Neural progenitor cell (in vitro differentiated cells): ENCODE measurements around the gene PDRG1. TPM values are rescaled to one million over a fixed set of nuclear protein-coding genes. Genes with fewer than 3 reads are reported as not detected.

Experiments
- DNase-seq: peaks from one replicate; pipeline ENCODE4 v3.0.0-alpha.2; 2016; ENCODE audit warnings: low spot score
- H2AFZ ChIP-seq: fragments of 200-600 bp; sonication (generic); replicated peaks from 2 replicates; pipeline ENCODE4 v1.6.1; 2016; ENCODE audit warnings: antibody characterized with exemption
- H3F3A ChIP-seq: fragments of 200-600 bp; sonication (generic); 2 replicates; pipeline ENCODE4 v1.6.1; 2016; ENCODE audit warnings: antibody characterized with exemption, low read depth
- H3K27ac ChIP-seq: fragments of 200-600 bp; sonication (generic); 2 replicates; pipeline ENCODE4 v1.5.1; 2016; ENCODE audit warnings: mild to moderate bottlenecking
- H3K27me3 ChIP-seq: fragments of 200-600 bp; sonication (generic); 2 replicates; pipeline ENCODE4 v1.6.1; 2016; ENCODE audit warnings: mild to moderate bottlenecking, moderate library complexity
- H3K36me3 ChIP-seq: fragments of 200-600 bp; sonication (generic); 2 replicates; pipeline ENCODE4 v1.5.1; 2016
- H3K4me1 ChIP-seq: fragments of 200-600 bp; sonication (generic); 2 replicates; pipeline ENCODE4 v1.6.1; 2016; ENCODE audit warnings: mixed run types
- H3K4me2 ChIP-seq: fragments of 200-600 bp; sonication (generic); 2 replicates; pipeline ENCODE4 v1.6.1; 2016
- H3K4me3 ChIP-seq: fragments of 200-600 bp; sonication (generic); 2 replicates; pipeline ENCODE4 v1.5.1; 2016
- H3K79me2 ChIP-seq: fragments of 200-600 bp; sonication (generic); 2 replicates; pipeline ENCODE4 v1.6.1; 2016; ENCODE audit warnings: low read depth
- H3K9ac ChIP-seq: fragments of 200-600 bp; sonication (generic); 2 replicates; pipeline ENCODE4 v1.6.1; 2016
- H3K9me3 ChIP-seq: fragments of 200-600 bp; sonication (generic); 2 replicates; pipeline ENCODE4 v1.5.1; 2016; ENCODE audit warnings: low read depth
- H4K20me1 ChIP-seq: fragments of 200-600 bp; sonication (generic); 2 replicates; pipeline ENCODE4 v1.6.1; 2016; ENCODE audit warnings: low read depth
- H3K27ac Mint-ChIP-seq: 3 replicates; pipeline ENCODE4 v1.8.0; 2021; ENCODE audit warnings: mixed read lengths
- H3K27me3 Mint-ChIP-seq: 2 replicates; pipeline ENCODE4 v1.8.0; 2022; ENCODE audit warnings: low read depth, mild to moderate bottlenecking, inconsistent platforms, moderate library complexity, mixed read lengths; ENCODE audit not compliant: insufficient read depth
- H3K36me3 Mint-ChIP-seq: 3 replicates; pipeline ENCODE4 v1.8.0; 2021; ENCODE audit warnings: mixed read lengths
- H3K4me1 Mint-ChIP-seq: 3 replicates; pipeline ENCODE4 v1.8.0; 2021; ENCODE audit warnings: mixed read lengths
- H3K4me3 Mint-ChIP-seq: 3 replicates; pipeline ENCODE4 v1.8.0; 2021; ENCODE audit warnings: mild to moderate bottlenecking, moderate library complexity, mixed read lengths
- H3K9me3 Mint-ChIP-seq: 3 replicates; pipeline ENCODE4 v1.8.0; 2020; ENCODE audit warnings: mixed read lengths
- EZH2 ChIP-seq: fragments of 200-600 bp; sonication (generic); IDR thresholded peaks from 2 replicates; pipeline ENCODE4 v1.6.1; 2017; ENCODE audit warnings: antibody characterized with exemption, mild to moderate bottlenecking, moderate library complexity
- EZH2phosphoT487 ChIP-seq: fragments of 200-600 bp; sonication (generic); IDR thresholded peaks from 2 replicates; pipeline ENCODE4 v1.6.1; 2017; ENCODE audit warnings: antibody characterized with exemption
- total RNA-seq: library from RNA; depleted of rRNA; stranded (reverse); fragments of >200 nt; gene quantifications from 2 replicates; pipeline ENCODE4 v1.2.3, GENCODE V29; 2015; ENCODE audit warnings: low replicate concordance
- TF ChIP-seq, protein P1 (sequence below): fragments of 200-600 bp; sonication (generic); IDR thresholded peaks from 2 replicates; pipeline ENCODE4 v1.5.1; 2017; ENCODE audit warnings: antibody characterized with exemption, mild to moderate bottlenecking

Gene PDRG1
- total RNA-seq, 1 donor from 2014 or later = 11.1 TPM

DNA sequence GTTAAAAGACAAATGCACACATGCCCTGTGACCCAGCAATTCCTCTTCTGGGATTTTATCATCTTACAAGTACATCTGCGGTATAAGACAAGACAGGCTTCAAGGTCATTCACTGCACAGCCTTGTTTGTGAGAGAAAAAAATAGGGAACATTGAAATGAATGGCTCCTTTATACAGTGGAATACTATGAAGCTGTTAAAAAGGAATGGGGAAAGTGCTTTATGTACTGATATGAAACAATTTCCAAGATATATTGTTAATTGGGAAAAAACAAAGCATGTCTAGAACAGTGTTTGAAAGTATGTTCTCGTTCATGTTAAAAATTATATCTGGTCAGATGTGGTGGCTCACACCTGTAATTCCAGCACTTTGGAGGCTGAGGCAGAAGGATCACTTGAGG, 25.4 kb downstream of the PDRG1 start:
- H3K36me3 Mint-ChIP-seq = no peaks in the 10 kb centered on the region
- H3K4me3 ChIP-seq = no peak overlapping the region
- no peaks in the 10 kb centered on the region for H3K9me3 Mint-ChIP-seq

DNA sequence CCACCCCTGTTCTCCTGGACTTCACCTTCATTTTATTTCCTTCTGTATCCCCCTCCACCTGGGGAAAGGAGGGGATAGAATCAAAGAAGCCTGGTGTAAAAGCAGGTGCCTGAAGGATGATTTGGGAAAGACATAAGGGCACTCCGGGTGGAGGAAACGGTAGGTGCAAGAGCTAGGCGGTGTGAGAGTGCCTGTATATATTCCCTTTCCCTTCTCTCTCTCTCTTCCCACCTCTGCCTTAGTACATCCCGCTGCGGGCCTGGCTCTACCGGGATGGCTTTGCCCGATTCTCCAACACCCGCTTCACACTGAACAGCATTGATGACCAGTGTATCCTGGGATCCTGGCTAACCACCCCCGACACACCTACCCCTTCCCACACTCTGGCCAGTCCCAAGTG, 26.2 kb downstream of the PDRG1 start:
- Mint-ChIP-seq H3K4me1 (peaks cover 12% of the 10 kb centered on the region), H3K27ac (no peak overlapping the region), H3K27me3 (peaks cover 5% of the 10 kb centered on the region), H3K36me3 (no peaks in the 10 kb centered on the region), H3K4me3 (no peak overlapping the region), H3K9me3 (peaks cover 2% of the 10 kb centered on the region)
- Histone ChIP-seq H3K27me3 (no peaks in the 10 kb centered on the region), H3K79me2 (no peaks in the 10 kb centered on the region), H3K4me2 (no peak overlapping the region), H4K20me1 (no peaks in the 10 kb centered on the region), H3K9me3 (no peaks in the 10 kb centered on the region), H3K9ac (no peak overlapping the region), H3K27ac (no peak overlapping the region), H3F3A (peaks cover 3% of the 10 kb centered on the region), H3K4me3 (no peak overlapping the region), H3K4me1 (peaks cover 8% of the 10 kb centered on the region), H2AFZ (no peak overlapping the region), H3K36me3 (no peaks in the 10 kb centered on the region)
- no peak for DNase-seq
- TF ChIP-seq, protein P1, sequence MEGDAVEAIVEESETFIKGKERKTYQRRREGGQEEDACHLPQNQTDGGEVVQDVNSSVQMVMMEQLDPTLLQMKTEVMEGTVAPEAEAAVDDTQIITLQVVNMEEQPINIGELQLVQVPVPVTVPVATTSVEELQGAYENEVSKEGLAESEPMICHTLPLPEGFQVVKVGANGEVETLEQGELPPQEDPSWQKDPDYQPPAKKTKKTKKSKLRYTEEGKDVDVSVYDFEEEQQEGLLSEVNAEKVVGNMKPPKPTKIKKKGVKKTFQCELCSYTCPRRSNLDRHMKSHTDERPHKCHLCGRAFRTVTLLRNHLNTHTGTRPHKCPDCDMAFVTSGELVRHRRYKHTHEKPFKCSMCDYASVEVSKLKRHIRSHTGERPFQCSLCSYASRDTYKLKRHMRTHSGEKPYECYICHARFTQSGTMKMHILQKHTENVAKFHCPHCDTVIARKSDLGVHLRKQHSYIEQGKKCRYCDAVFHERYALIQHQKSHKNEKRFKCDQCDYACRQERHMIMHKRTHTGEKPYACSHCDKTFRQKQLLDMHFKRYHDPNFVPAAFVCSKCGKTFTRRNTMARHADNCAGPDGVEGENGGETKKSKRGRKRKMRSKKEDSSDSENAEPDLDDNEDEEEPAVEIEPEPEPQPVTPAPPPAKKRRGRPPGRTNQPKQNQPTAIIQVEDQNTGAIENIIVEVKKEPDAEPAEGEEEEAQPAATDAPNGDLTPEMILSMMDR = no peak
- TF ChIP-seq EZH2 (no peak), EZH2phosphoT487 (no peak)

More for the DNA sequence above, 25.4 kb downstream of the PDRG1 start:
- no peaks in the 10 kb centered on the region for H3K27me3 ChIP-seq
- no peaks in the 10 kb centered on the region for H4K20me1 ChIP-seq
- no peak overlapping the region for H3K27ac Mint-ChIP-seq
- no peak for TF ChIP-seq EZH2
- TF ChIP-seq EZH2phosphoT487 = no peak
- TF ChIP-seq, protein P1 = no peak
- H3K27ac ChIP-seq = no peak overlapping the region
- no peak overlapping the region for H2AFZ ChIP-seq
- no peak for DNase-seq
- no peaks in the 10 kb centered on the region for H3K9me3 ChIP-seq
- no peak overlapping the region for H3K4me2 ChIP-seq
- H3K4me3 Mint-ChIP-seq = no peak overlapping the region
- H3K4me1 Mint-ChIP-seq = peaks cover 12% of the 10 kb centered on the region
- no peaks in the 10 kb centered on the region for H3K79me2 ChIP-seq
- H3K4me1 ChIP-seq = peaks cover 8% of the 10 kb centered on the region
- peaks cover 4% of the 10 kb centered on the region for H3K27me3 Mint-ChIP-seq
- peaks cover 3% of the 10 kb centered on the region for H3F3A ChIP-seq
- no peaks in the 10 kb centered on the region for H3K36me3 ChIP-seq
- H3K9ac ChIP-seq = no peak overlapping the region

DNA sequence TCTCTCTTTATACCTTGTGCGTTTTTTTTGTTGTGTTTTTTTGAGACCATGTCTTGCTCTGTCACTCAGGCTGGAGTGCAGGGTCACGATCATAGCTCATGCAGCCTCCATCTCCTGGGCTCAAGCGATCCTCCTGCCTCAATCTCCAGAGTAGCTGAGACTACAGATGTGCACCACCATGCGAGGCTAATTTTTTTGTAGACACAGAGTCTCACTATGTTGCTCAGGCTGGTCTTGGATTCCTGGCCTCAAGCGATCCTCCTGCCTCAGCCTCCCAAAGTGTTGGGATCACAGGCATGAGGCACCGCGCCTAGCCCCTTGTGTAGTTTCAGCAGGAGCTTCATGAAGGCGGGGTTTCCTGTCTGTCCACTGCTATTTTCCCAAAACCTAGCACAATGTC, 27.3 kb downstream of the PDRG1 start:
- no peak overlapping the region for H3K4me3 ChIP-seq
- H3K4me3 Mint-ChIP-seq = no peak overlapping the region
- no peak overlapping the region for H2AFZ ChIP-seq
- peaks cover 2% of the 10 kb centered on the region for H3K9me3 Mint-ChIP-seq
- H3F3A ChIP-seq = peaks cover 3% of the 10 kb centered on the region
- no peak for DNase-seq
- H3K9ac ChIP-seq = no peak overlapping the region
- H3K9me3 ChIP-seq = no peaks in the 10 kb centered on the region
- H4K20me1 ChIP-seq = no peaks in the 10 kb centered on the region
- no peak overlapping the region for H3K4me2 ChIP-seq
- no peaks in the 10 kb centered on the region for H3K36me3 ChIP-seq
- H3K4me1 ChIP-seq = peaks cover 8% of the 10 kb centered on the region
- TF ChIP-seq EZH2 (no peak), EZH2phosphoT487 (no peak)
- TF ChIP-seq, protein P1 = no peak
- no peaks in the 10 kb centered on the region for H3K79me2 ChIP-seq
- H3K27ac Mint-ChIP-seq = no peak overlapping the region
- peaks cover 17% of the 10 kb centered on the region for H3K4me1 Mint-ChIP-seq
- peaks cover 11% of the 10 kb centered on the region for H3K27me3 Mint-ChIP-seq
- H3K27me3 ChIP-seq = no peaks in the 10 kb centered on the region
- no peaks in the 10 kb centered on the region for H3K36me3 Mint-ChIP-seq
- H3K27ac ChIP-seq = no peak overlapping the region
